Neural cell (in vitro differentiated cells): ENCODE measurements around the gene FAM193A. TPM values are rescaled to one million over a fixed set of nuclear protein-coding genes. Genes with fewer than 3 reads are reported as not detected.

Experiments
- H2AFZ ChIP-seq: fragments of 200-600, 300-800 bp; sonication (generic), shearing (Covaris generic); 2 replicates; pipeline ENCODE4 v1.6.0; 2014; ENCODE audit warnings: low read depth, mild to moderate bottlenecking, antibody characterized with exemption, low read length, moderate library complexity
- H3F3A ChIP-seq: fragments of 200-600 bp; shearing (Covaris generic); 2 replicates; pipeline ENCODE4 v1.6.1; 2016; ENCODE audit warnings: mild to moderate bottlenecking, moderate library complexity, mixed read lengths, antibody characterized with exemption, low read length; ENCODE audit not compliant: insufficient read depth, poor library complexity, severe bottlenecking
- H3K27ac ChIP-seq: fragments of 200-600, 300-800 bp; sonication (generic), shearing (Covaris generic); 2 replicates; pipeline ENCODE4 v1.5.1; 2014; ENCODE audit warnings: mild to moderate bottlenecking, low read length, moderate library complexity
- H3K27me3 ChIP-seq: fragments of 300-800, 200-600 bp; sonication (generic), shearing (Covaris generic); 2 replicates; pipeline ENCODE4 v1.6.0; 2014; ENCODE audit warnings: mild to moderate bottlenecking, low read depth, low read length, moderate library complexity; ENCODE audit not compliant: insufficient read depth
- H3K36me3 ChIP-seq: fragments of 300-800, 200-600 bp; sonication (generic), shearing (Covaris generic); 2 replicates; pipeline ENCODE4 v1.5.1; 2014; ENCODE audit warnings: mild to moderate bottlenecking, antibody characterized with exemption, low read length, moderate library complexity; ENCODE audit not compliant: insufficient read depth
- H3K4me2 ChIP-seq: fragments of 300-800, 200-600 bp; sonication (generic), shearing (Covaris generic); 2 replicates; pipeline ENCODE4 v1.6.0; 2014; ENCODE audit warnings: mild to moderate bottlenecking, low read length
- H3K4me3 ChIP-seq: fragments of 300-800, 200-600 bp; sonication (generic), shearing (Covaris generic); 2 replicates; pipeline ENCODE4 v1.5.1; 2014; ENCODE audit warnings: mild to moderate bottlenecking, low read length, moderate library complexity
- H3K79me2 ChIP-seq: fragments of 200-600 bp; shearing (Covaris generic); replicated peaks from 2 replicates; pipeline ENCODE4 v1.6.0; 2014; ENCODE audit warnings: mild to moderate bottlenecking, low read length, moderate library complexity; ENCODE audit not compliant: insufficient read depth
- H3K9ac ChIP-seq: fragments of 300-800, 200-600 bp; sonication (generic), shearing (Covaris generic); 2 replicates; pipeline ENCODE4 v1.6.1; 2016; ENCODE audit warnings: mild to moderate bottlenecking, low read length, mixed read lengths
- H3K9me2 ChIP-seq: fragments of 200-600 bp; shearing (Covaris generic); 2 replicates; pipeline ENCODE4 v1.6.1; 2016; ENCODE audit warnings: mild to moderate bottlenecking, low read length, mixed read lengths; ENCODE audit not compliant: insufficient read depth
- H3K9me3 ChIP-seq: fragments of 200-600, 300-800 bp; sonication (generic), shearing (Covaris generic); 2 replicates; pipeline ENCODE4 v1.6.1; 2016; ENCODE audit warnings: mild to moderate bottlenecking, mixed run types, low read length, moderate library complexity, mixed read lengths
- H4K20me1 ChIP-seq: fragments of 200-600 bp; shearing (Covaris generic); 2 replicates; pipeline ENCODE4 v1.6.1; 2016; ENCODE audit warnings: mild to moderate bottlenecking, mixed run types; ENCODE audit not compliant: insufficient read depth
- EP300 ChIP-seq: fragments of 450-650 bp; conservative IDR thresholded peaks from 2 replicates; pipeline ENCODE4 v1.6.1; 2014; ENCODE audit warnings: antibody characterized with exemption, mild to moderate bottlenecking, moderate library complexity; ENCODE audit not compliant: poor library complexity, severe bottlenecking
- EZH2 ChIP-seq: fragments of 200-600, 300-800 bp; shearing (Covaris generic), sonication (generic); IDR thresholded peaks from 2 replicates; pipeline ENCODE4 v1.6.1; 2014; ENCODE audit warnings: antibody characterized with exemption, low read length, borderline replicate concordance, mild to moderate bottlenecking; ENCODE audit not compliant: insufficient read depth, poor library complexity, severe bottlenecking
- MXI1 ChIP-seq: fragments of 450-650 bp; conservative IDR thresholded peaks from 2 replicates; pipeline ENCODE4 v1.6.1; 2014; ENCODE audit warnings: antibody characterized with exemption, mild to moderate bottlenecking; ENCODE audit not compliant: poor library complexity, severe bottlenecking
- POLR2AphosphoS5 ChIP-seq: IDR thresholded peaks from 2 replicates; pipeline ENCODE4 v1.6.1; 2012
- RAD21 ChIP-seq: fragments of 450-650 bp; conservative IDR thresholded peaks from 2 replicates; pipeline ENCODE4 v1.6.1; 2014; ENCODE audit warnings: antibody characterized with exemption, mild to moderate bottlenecking, moderate library complexity
- SMC3 ChIP-seq: fragments of 450-650 bp; conservative IDR thresholded peaks from 2 replicates; pipeline ENCODE4 v1.6.1; 2014; ENCODE audit warnings: antibody characterized with exemption, mild to moderate bottlenecking, moderate library complexity; ENCODE audit not compliant: poor library complexity
- TAF1 ChIP-seq: IDR thresholded peaks from 2 replicates; pipeline ENCODE4 v1.6.1; 2012; ENCODE audit warnings: low read depth
- polyA plus RNA-seq: library from polyadenylated mRNA; depleted of rRNA; stranded (reverse); fragments of >200 nt; gene quantifications from 2 replicates; pipeline ENCODE4 v1.2.3, GENCODE V29; 2014
- TF ChIP-seq, protein P1 (sequence below): IDR thresholded peaks from 2 replicates; pipeline ENCODE4 v1.6.1; 2012; ENCODE audit warnings: borderline replicate concordance
- TF ChIP-seq, protein P2 (sequence below): fragments of 450-650 bp; IDR thresholded peaks from 2 replicates; pipeline ENCODE4 v1.5.1; 2014; ENCODE audit warnings: antibody characterized with exemption, mild to moderate bottlenecking, moderate library complexity; ENCODE audit not compliant: poor library complexity, severe bottlenecking

The FAM193A gene
- polyA plus RNA-seq, 1 donor from 2014 or later = 11.6 TPM

DNA sequence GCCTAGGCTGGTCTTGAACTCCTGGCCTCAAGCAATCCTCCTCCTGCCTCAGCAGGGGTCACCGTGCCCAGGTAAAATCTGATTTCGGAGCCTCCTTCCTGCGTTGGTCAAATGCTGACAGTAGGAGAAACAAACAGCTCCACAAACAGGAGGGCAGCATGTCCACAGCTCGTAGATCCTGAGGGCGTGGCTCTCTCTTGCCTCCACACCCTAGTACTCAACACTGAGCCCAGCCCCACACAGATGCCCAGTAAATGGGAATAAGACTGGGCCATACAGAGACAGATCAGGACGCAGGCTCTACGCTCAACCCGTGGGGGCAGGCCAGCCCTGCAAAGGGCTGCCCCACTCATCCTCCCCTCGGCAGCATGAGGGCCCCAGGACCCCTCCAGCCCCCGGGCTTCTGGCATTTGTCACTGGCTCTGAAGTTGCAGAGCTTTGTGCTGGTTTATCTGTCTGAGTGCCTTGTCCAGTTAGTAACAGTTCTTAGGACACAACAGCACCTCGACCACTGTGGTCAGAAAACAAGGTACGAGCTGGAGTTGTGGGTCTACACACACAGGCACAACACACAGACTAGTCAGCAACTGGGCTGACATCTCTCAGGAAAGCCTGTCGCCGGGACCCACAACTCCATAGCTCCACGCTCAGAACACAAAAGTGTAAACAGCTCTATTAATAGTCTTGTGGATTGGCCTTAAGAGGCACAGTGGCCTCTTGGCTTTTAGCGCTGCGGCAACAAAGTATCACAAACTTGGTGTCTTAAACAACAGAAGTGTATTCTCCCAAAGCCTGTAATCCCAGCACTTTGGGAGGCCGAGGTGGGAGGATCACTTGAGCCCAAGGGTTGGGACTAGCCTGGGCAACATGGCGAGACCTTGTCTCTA, 214.5 kb downstream of the FAM193A start:
- Histone ChIP-seq H3K79me2 (no peaks in the 10 kb centered on the region), H3K27ac (no peak overlapping the region), H4K20me1 (no peaks in the 10 kb centered on the region), H3F3A (no peaks in the 10 kb centered on the region), H3K36me3 (no peaks in the 10 kb centered on the region), H3K9ac (no peak overlapping the region), H3K9me2 (no peaks in the 10 kb centered on the region), H3K4me2 (no peak overlapping the region), H3K27me3 (no peaks in the 10 kb centered on the region), H3K4me3 (no peak overlapping the region), H2AFZ (no peak overlapping the region), H3K9me3 (no peaks in the 10 kb centered on the region)
- TF ChIP-seq SMC3 (no peak), TAF1 (no peak), EP300 (no peak), EZH2 (no peak), RAD21 (no peak), POLR2AphosphoS5 (no peak), MXI1 (no peak)
- TF ChIP-seq, protein P1, sequence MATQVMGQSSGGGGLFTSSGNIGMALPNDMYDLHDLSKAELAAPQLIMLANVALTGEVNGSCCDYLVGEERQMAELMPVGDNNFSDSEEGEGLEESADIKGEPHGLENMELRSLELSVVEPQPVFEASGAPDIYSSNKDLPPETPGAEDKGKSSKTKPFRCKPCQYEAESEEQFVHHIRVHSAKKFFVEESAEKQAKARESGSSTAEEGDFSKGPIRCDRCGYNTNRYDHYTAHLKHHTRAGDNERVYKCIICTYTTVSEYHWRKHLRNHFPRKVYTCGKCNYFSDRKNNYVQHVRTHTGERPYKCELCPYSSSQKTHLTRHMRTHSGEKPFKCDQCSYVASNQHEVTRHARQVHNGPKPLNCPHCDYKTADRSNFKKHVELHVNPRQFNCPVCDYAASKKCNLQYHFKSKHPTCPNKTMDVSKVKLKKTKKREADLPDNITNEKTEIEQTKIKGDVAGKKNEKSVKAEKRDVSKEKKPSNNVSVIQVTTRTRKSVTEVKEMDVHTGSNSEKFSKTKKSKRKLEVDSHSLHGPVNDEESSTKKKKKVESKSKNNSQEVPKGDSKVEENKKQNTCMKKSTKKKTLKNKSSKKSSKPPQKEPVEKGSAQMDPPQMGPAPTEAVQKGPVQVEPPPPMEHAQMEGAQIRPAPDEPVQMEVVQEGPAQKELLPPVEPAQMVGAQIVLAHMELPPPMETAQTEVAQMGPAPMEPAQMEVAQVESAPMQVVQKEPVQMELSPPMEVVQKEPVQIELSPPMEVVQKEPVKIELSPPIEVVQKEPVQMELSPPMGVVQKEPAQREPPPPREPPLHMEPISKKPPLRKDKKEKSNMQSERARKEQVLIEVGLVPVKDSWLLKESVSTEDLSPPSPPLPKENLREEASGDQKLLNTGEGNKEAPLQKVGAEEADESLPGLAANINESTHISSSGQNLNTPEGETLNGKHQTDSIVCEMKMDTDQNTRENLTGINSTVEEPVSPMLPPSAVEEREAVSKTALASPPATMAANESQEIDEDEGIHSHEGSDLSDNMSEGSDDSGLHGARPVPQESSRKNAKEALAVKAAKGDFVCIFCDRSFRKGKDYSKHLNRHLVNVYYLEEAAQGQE = no peak
- TF ChIP-seq, protein P2, sequence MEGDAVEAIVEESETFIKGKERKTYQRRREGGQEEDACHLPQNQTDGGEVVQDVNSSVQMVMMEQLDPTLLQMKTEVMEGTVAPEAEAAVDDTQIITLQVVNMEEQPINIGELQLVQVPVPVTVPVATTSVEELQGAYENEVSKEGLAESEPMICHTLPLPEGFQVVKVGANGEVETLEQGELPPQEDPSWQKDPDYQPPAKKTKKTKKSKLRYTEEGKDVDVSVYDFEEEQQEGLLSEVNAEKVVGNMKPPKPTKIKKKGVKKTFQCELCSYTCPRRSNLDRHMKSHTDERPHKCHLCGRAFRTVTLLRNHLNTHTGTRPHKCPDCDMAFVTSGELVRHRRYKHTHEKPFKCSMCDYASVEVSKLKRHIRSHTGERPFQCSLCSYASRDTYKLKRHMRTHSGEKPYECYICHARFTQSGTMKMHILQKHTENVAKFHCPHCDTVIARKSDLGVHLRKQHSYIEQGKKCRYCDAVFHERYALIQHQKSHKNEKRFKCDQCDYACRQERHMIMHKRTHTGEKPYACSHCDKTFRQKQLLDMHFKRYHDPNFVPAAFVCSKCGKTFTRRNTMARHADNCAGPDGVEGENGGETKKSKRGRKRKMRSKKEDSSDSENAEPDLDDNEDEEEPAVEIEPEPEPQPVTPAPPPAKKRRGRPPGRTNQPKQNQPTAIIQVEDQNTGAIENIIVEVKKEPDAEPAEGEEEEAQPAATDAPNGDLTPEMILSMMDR = no peak

DNA sequence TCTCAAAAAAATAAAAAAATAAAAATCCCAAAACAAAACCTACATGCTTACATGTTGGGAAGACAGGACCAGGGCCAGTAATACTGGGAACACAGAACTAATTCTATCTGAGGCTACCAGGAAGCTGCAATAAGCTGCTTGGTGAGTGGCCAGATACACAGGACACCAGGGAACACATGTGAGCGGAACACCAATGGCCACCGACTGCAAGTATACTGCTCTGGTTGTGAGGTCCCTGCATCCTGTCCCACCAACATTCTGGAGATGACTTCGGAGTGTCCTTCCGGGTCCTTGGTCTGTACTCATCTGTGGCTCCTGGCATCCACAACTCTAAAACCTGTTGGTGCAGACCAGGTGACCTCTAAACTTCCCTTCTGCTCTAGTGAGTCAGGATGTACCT, 217.0 kb downstream of the FAM193A start:
- Histone ChIP-seq H2AFZ (no peak overlapping the region), H3K9ac (no peak overlapping the region), H3K9me3 (no peaks in the 10 kb centered on the region), H3K79me2 (no peaks in the 10 kb centered on the region), H3K36me3 (no peaks in the 10 kb centered on the region), H3K27ac (no peak overlapping the region), H3K27me3 (no peaks in the 10 kb centered on the region), H3K9me2 (no peaks in the 10 kb centered on the region), H3K4me2 (no peak overlapping the region), H3F3A (no peaks in the 10 kb centered on the region), H3K4me3 (no peak overlapping the region), H4K20me1 (no peaks in the 10 kb centered on the region)
- no peak for TF ChIP-seq MXI1
- TF ChIP-seq EP300 = no peak
- TF ChIP-seq TAF1 = no peak
- TF ChIP-seq SMC3 = no peak
- TF ChIP-seq RAD21 = no peak
- TF ChIP-seq POLR2AphosphoS5 = no peak
- TF ChIP-seq, protein P2 = no peak
- no peak for TF ChIP-seq EZH2
- TF ChIP-seq, protein P1 = no peak
